HepG2 (cell line): ENCODE measurements around the gene ZBTB46. TPM values are rescaled to one million over a fixed set of nuclear protein-coding genes. Genes with fewer than 3 reads are reported as not detected.
A peak's percentile ranks its signal among the peaks of the same experiment; 100 is the strongest.

Experiments used
- AGO1 ChIP-seq: fragments of 200-400 bp; formaldehyde crosslinking; IDR thresholded peaks from 2 replicates; pipeline ENCODE4 v1.6.1; 2017; ENCODE audit warnings: mild to moderate bottlenecking, low read depth, low read length, moderate library complexity; ENCODE audit not compliant: poor library complexity, severe bottlenecking
- BCL3 ChIP-seq: sonication (generic); formaldehyde crosslinking; IDR thresholded peaks from 2 replicates; pipeline ENCODE4 v1.5.1; 2020; ENCODE audit warnings: mild to moderate bottlenecking, missing genetic modification reagents, moderate library complexity
- EP300 ChIP-seq, 3 experiments: sonication (generic) in 1 of 3; formaldehyde crosslinking in 1 of 3; IDR thresholded peaks; 2 replicates each; pipeline versions ENCODE4 v1.5.1 to v1.6.1; 2011 to 2020; ENCODE audit warnings: low read depth in 2 of 3, low read length in 2 of 3, borderline replicate concordance in 1 of 3, improper control_type of control experiment in 1 of 3, mild to moderate bottlenecking in 1 of 3, missing genetic modification reagents in 1 of 3, moderate library complexity in 1 of 3
- GPBP1L1 ChIP-seq: sonication (generic); formaldehyde crosslinking; IDR thresholded peaks from 2 replicates; pipeline ENCODE4 v1.5.0; 2020; ENCODE audit warnings: mild to moderate bottlenecking, missing genetic modification reagents
- KLF16 ChIP-seq, 2 experiments: sonication (generic) in 1 of 2; formaldehyde crosslinking in 1 of 2; IDR thresholded peaks; 2 replicates each; pipeline versions ENCODE4 v1.6.1 to v1.8.0; 2016 to 2023; ENCODE audit warnings: missing genetic modification reagents in 2 of 2, missing compliant biosample characterization in 1 of 2
- LRRFIP1 ChIP-seq: sonication (generic); formaldehyde crosslinking; conservative IDR thresholded peaks from 2 replicates; pipeline ENCODE4 v1.4.0; 2020; ENCODE audit warnings: missing genetic modification reagents
- MYC ChIP-seq: sonication (generic); formaldehyde crosslinking; IDR thresholded peaks from 2 replicates; pipeline ENCODE4 v1.9.0; 2021; ENCODE audit warnings: missing genetic modification reagents, borderline replicate concordance
- MYNN ChIP-seq: sonication (generic); formaldehyde crosslinking; IDR thresholded peaks from 2 replicates; pipeline ENCODE4 v1.4.0; 2020; ENCODE audit warnings: mild to moderate bottlenecking, low read depth, missing genetic modification reagents
- NR2F1 ChIP-seq, 2 experiments: fragments of 450-650 bp in 1 of 2; formaldehyde crosslinking in 1 of 2; IDR thresholded peaks; 2 replicates each; pipeline versions ENCODE4 v1.5.0 to v1.6.1; 2016 to 2020; ENCODE audit warnings: mild to moderate bottlenecking in 1 of 2, missing compliant biosample characterization in 1 of 2, missing genetic modification reagents in 1 of 2, moderate library complexity in 1 of 2
- PHF20 ChIP-seq: sonication (generic); formaldehyde crosslinking; IDR thresholded peaks from 2 replicates; pipeline ENCODE4 v1.5.0; 2020; ENCODE audit warnings: mild to moderate bottlenecking, missing genetic modification reagents
- PLRG1 ChIP-seq: fragments of 450-650 bp; conservative IDR thresholded peaks from 2 replicates; pipeline ENCODE4 v1.6.1; 2016
- POLR2G ChIP-seq: fragments of 200-400 bp; formaldehyde crosslinking; IDR thresholded peaks from 2 replicates; pipeline ENCODE4 v1.6.1; 2018; ENCODE audit warnings: mild to moderate bottlenecking, low read depth, low read length, moderate library complexity
- RXRA ChIP-seq: sonication (generic); formaldehyde crosslinking; IDR thresholded peaks from 2 replicates; pipeline ENCODE4 v1.5.1; 2020; ENCODE audit warnings: missing genetic modification reagents
- SRSF9 ChIP-seq: fragments of 200-400 bp; formaldehyde crosslinking; IDR thresholded peaks from 2 replicates; pipeline ENCODE4 v1.6.1; 2018; ENCODE audit warnings: borderline replicate concordance, mild to moderate bottlenecking, low read depth, low read length; ENCODE audit not compliant: insufficient read depth, poor library complexity, severe bottlenecking
- TEAD3 ChIP-seq: optimal IDR thresholded peaks from 2 replicates; pipeline ENCODE3; 2016; ENCODE audit warnings: borderline replicate concordance
- THAP11 ChIP-seq: IDR thresholded peaks from 2 replicates; pipeline ENCODE4 v1.6.1; 2016; ENCODE audit warnings: missing biosample characterization, missing genetic modification reagents
- ZBTB7A ChIP-seq: sonication (generic); formaldehyde crosslinking; IDR thresholded peaks from 2 replicates; pipeline ENCODE4 v1.8.0; 2022; ENCODE audit warnings: mild to moderate bottlenecking, missing genetic modification reagents
- ZNF280D ChIP-seq: sonication (generic); formaldehyde crosslinking; IDR thresholded peaks from 2 replicates; pipeline ENCODE4 v1.5.1; 2020; ENCODE audit warnings: mild to moderate bottlenecking, missing genetic modification reagents
- ZNF326 ChIP-seq: sonication (generic); formaldehyde crosslinking; IDR thresholded peaks from 2 replicates; pipeline ENCODE4 v1.4.0; 2020; ENCODE audit warnings: missing genetic modification reagents, borderline replicate concordance
- ZNF441 ChIP-seq: sonication (generic); formaldehyde crosslinking; IDR thresholded peaks from 2 replicates; pipeline ENCODE4 v1.7.0; 2021; ENCODE audit warnings: missing genetic modification reagents, borderline replicate concordance
- ZNF451 ChIP-seq: sonication (generic); formaldehyde crosslinking; IDR thresholded peaks from 2 replicates; pipeline ENCODE4 v1.5.0; 2020; ENCODE audit warnings: mild to moderate bottlenecking, missing genetic modification reagents
- ZNF777 ChIP-seq: sonication (generic); formaldehyde crosslinking; IDR thresholded peaks from 2 replicates; pipeline ENCODE4 v1.4.0; 2020; ENCODE audit warnings: missing genetic modification reagents
- polyA plus RNA-seq, 8 experiments: library from polyadenylated mRNA; depleted of rRNA in 3 of 8; stranded (reverse) in 7 of 8; unstranded in 1 of 8; fragments of >200 nt; fragmentation: Illumina TruSeq in 4 of 8; extraction: Trizol in 4 of 8; gene quantifications; 2 replicates each; pipeline versions ENCODE4 v1.2.1 to v1.2.3, GENCODE V29; 2011 to 2016; ENCODE audit warnings: low read depth in 4 of 8, missing spikeins in 1 of 8, mixed read lengths in 1 of 8; ENCODE audit not compliant: insufficient read depth in 1 of 8
- total RNA-seq, 5 experiments: library from RNA; depleted of rRNA; stranded (reverse); fragments of >200 nt; fragmentation: Illumina TruSeq; extraction: Trizol; gene quantifications; 2 replicates each; pipeline ENCODE4 v1.2.3, GENCODE V29; 2016; ENCODE audit warnings: low read depth in 1 of 5

The ZBTB46 gene
- total and polyA plus RNA-seq, 2 of the 13 experiments (the other 11 are each of a cell fraction or from before 2014, with no cell fraction given) = 1.6 to 13.5 TPM

- TF ChIP-seq BCL3 (CRISPR knock-in tag) (peak; percentile 56; the same call in 1 of the 2 replicates), NR2F1 (CRISPR knock-in tag; IDR thresholded peaks at IDR 0.05) (no peak), PHF20 (CRISPR knock-in tag) (no peak), THAP11 (CRISPR knock-in tag) (no peak), ZNF326 (CRISPR knock-in tag) (no peak), SRSF9 (no peak), GPBP1L1 (CRISPR knock-in tag) (no peak), AGO1 (peak; percentile 66), ZNF280D (CRISPR knock-in tag) (no peak), PLRG1 (no peak), LRRFIP1 (CRISPR knock-in tag) (no peak), MYNN (CRISPR knock-in tag) (0 out of 2 replicates have a peak, but pooled peaks have one; percentile 50), ZNF451 (CRISPR knock-in tag) (no peak), EP300 (IDR thresholded peaks at IDR 0.05; ENCODE audit: low read depth in 2 of 2, low read length in 2 of 2) (no peak), EP300 (CRISPR knock-in tag; IDR thresholded peaks at IDR 0.05; ENCODE audit: borderline replicate concordance) (no peak), ZBTB7A (peak; percentile 62; the same call in 1 of the 2 replicates), POLR2G (0 out of 2 replicates have a peak, but pooled peaks have one; percentile 0), MYC (CRISPR knock-in tag) (0 out of 2 replicates have a peak, but pooled peaks have one; percentile 15), KLF16 (CRISPR knock-in tag; IDR thresholded peaks at IDR 0.05) (no peak), TEAD3 (CRISPR knock-in tag) (peak; percentile 32), RXRA (0 out of 2 replicates have a peak, but pooled peaks have one; percentile 8), ZNF441 (CRISPR knock-in tag) (0 out of 2 replicates have a peak, but pooled peaks have one; percentile 32), ZNF777 (CRISPR knock-in tag) (0 out of 2 replicates have a peak, but pooled peaks have one; percentile 20)
Measured at GRCh38 chr20:63856098-63856511, 25.0 kb upstream of the ZBTB46 start (continued).
